Occipital lobe (tissue), 2 donors: ENCODE results near the gene UBE2C. TPM values are rescaled to one million over a fixed set of nuclear protein-coding genes. Genes with fewer than 3 reads are reported as not detected.
A peak's percentile ranks its signal among the peaks of the same experiment; 100 is the strongest.

Experiments used
- DNase-seq: peaks from one replicate; lab custom pipeline; 2025; lab: John Stamatoyannopoulos, UW
- total RNA-seq: library from RNA; depleted of rRNA; stranded (reverse); fragments of >200 nt; gene quantifications from one replicate; pipeline ENCODE4 v1.2.3, GENCODE V29; 2014

Gene UBE2C
- total RNA-seq, 1 donor from 2014 or later: 6.9 TPM

DNA sequence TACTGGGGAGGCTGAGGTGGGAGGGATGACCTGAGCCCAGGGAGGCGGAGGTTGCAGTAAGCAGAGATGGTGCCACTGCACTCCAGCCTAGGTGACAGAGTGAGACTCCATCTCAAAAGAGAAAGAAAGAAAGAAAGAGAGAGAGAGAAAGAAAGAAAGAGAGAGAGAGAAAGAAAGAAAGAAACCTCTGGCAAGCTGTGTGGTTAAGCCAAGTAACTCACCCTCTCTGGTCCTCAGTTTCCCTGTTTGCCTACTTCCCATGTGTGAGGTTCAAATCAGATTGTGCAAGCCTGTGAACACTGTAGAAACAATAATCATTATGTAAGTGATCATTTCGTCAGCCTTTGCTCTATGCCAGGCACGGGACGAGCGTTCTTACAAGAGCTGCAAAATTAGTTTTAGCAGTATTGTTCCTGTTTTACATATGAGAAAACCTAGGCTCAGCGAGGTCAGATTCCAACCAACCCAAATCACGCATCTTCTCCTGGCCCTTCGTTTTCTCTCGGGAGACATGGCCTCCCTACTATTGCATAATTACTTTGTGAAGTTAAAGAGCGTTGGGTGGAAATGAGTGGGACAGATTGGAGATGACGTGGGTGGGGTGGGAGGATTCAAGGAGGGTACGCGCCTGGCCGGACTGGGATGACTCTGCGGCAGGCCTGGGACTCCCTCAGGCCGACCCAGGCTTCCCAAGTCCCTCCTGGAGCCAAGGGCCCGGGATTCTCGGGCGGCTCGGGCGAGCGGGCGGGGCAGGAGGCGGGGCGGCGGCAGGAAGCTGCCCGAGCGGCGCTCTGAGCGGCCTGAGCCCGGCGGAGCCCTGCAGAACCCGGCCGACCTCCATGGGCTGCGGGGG lies 20.8 kb downstream of the UBE2C start, which contains the start of gene SNX21:
Gene SNX21, plus strand, starts transcription at position 770 of the 853 bp plus-strand sequence. CDS start 121 bp downstream, outside the sequence.
- DNase-seq: peak; percentile 40

GRCh38 chr20:45833883-45834796 lies 21.7 kb downstream of the UBE2C start:
- peak; percentile 39 for DNase-seq

DNA sequence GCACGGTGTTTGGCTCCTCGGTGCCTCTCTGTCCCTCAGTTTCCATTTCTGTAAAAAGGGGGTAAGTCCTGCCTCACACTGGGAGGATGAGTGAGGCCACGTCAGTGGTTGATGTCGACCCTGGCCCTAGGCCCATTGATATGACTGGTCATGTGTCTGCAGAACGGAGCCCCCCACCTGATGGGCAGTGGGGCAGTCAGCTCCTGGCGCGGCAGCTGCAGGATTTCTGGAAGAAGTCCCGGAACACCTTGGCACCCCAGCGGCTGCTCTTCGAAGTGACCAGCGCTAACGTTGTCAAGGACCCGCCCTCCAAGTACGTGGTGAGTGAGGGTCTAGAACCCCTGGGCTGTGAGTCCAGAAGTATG lies 22.3 kb downstream of the UBE2C start:
- DNase-seq: no peak

DNA sequence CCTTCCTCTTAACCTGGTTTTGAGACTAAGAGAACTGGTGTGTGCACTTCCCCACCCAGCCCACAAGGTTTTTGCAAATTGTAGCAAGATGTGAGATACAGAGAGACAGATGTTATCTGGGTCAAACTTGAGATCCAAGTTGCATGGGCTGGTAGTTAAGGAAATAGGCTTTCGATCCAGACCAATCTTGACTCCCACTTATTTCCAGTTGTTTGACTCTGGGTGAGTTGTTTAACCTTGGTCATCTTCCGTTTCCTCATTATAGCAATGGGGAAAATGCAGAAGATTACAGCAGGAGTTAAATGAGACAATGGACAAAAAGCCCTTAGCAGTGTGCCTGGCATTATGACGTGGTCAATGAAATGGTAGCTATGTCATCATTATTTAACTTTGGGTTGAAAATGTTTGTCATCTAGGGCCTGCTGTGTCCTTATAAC lies 22.9 kb downstream of the UBE2C start:
- DNase-seq: no peak

- DNase-seq: no peak
Measured at GRCh38 chr20:45835825-45836224, 23.4 kb downstream of the UBE2C start.

GRCh38 chr20:45836841-45837240 lies 24.4 kb downstream of the UBE2C start:
- no peak for DNase-seq

DNA sequence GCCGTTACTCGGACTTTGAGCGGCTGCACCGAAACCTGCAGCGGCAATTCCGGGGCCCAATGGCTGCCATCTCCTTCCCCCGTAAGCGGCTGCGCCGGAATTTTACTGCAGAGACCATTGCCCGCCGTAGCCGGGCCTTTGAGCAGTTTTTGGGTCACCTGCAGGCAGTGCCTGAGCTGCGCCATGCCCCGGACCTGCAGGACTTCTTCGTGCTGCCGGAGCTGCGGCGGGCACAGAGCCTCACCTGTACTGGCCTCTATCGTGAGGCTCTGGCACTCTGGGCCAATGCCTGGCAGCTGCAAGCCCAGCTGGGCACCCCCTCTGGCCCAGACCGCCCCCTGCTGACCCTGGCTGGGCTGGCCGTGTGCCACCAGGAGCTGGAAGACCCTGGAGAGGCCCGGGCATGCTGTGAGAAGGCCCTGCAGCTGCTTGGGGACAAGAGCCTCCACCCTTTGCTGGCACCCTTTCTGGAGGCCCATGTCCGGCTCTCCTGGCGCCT lies 28.3 kb downstream of the UBE2C start:
- DNase-seq: no peak

GRCh38 chr20:45841407-45842129 lies 29.1 kb downstream of the UBE2C start:
- no peak for DNase-seq

- no peak for DNase-seq
Measured at GRCh38 chr20:45842169-45842812, 29.8 kb downstream of the UBE2C start.

DNA sequence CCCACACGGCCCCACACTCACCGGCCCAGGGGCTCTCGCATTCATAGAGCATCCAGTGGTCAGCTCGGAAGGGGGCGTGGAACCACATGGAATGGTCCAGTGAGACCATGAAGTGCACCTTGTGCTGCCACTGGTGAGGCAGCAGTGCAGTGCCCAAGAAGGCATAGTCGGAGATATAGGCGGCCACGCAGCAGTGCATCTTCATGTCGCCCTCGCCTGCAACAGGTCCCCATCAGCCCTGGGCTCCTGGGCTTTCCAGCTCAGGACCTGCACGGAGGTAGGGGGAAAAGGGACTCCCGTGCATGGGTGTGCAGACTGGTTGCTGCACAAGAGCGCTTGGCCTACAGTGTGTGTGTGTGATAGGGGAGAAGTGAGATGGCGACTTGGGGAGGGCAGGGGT lies 31.1 kb downstream of the UBE2C start:
- DNase-seq: no peak

DNA sequence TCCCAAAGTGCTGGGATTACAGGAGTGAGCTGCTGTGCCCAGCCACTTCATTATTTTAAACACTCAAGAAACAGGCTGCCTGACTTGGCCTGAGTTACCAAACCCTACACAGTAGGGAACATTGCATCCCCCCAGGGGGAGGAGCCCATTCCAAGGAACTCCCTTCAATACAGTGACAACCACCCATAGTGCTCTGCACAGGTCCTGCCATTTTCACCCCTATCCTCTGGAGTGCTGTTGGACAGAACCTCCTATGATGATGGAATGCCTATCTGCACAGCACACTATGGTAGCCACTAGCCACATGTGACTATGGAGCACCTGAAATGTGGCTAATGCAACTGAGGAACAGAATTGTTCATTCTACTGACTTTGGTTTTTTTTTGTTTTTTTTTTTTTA lies 33.0 kb downstream of the UBE2C start:
- no peak for DNase-seq

DNA sequence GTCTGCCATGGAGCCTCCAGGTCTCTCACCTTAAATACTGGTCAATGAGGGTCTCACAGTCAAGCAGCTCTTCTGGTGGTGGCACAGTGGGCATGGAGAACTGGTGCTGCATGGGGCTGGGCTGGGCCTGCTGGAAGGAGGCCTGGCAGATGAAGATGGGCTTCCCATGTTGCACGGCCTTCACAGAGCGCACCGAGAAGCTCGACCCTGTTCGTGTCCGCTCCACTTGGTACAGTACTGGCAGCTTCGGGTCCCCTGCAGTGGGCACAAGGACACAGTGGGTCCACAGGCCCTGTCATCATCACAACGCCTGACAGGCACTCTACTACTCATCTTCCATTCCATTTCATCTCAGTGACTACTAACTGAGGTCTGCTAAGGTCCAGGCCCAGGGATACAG lies 36.0 kb downstream of the UBE2C start:
- no peak for DNase-seq

DNA sequence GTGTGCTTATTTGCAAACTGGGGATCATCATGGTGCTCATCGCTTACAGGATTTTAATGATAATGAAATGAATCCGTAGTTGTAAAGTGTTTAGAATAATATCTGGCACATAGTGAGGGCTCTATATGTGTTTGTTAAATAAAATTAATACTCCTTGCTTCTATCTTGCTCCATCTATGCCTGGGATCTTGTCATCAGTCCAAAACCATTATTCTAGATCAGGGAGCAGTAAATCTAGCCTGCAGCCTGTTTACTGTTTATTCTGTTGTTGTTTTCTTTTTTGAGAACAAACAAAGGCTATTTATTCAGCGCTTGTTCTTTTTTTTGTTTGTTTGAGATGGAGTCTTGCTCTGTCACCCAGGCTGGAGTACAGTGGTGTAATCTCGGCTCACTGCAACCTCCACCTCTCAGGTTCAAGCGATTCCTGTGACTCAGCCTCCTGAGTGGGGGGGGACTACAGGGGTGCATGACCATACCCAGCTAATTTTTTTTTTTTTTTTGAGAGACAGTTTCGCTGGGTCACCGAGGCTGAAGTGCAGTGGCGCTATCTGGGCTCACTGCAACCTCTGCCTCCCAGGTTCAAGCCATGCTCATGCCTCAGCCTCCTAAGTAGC lies 36.6 kb downstream of the UBE2C start:
- DNase-seq: no peak

GRCh38 chr20:45850238-45850637 lies 37.8 kb downstream of the UBE2C start:
- no peak for DNase-seq

- DNase-seq: no peak
Measured at GRCh38 chr20:45850926-45851325, 38.5 kb downstream of the UBE2C start.

DNA sequence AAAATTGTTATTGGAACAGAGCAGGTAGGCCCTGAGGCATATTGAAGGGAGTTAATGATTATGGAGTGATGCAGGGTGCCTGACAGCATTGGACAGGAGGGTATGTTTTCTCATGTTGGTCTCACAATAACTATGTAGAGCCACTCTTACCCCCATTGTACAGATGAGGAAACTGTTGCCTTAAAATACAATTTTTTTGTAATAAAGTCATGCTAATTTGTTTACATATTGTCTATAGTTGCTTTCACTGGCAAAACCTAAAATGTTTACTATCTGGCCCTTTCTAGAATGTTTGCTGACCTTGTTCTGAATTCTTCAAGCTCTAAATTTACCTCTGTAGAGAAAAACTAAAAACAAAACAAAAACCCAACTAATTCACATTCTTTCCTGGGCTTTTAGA lies 39.1 kb downstream of the UBE2C start:
- no peak for DNase-seq

DNA sequence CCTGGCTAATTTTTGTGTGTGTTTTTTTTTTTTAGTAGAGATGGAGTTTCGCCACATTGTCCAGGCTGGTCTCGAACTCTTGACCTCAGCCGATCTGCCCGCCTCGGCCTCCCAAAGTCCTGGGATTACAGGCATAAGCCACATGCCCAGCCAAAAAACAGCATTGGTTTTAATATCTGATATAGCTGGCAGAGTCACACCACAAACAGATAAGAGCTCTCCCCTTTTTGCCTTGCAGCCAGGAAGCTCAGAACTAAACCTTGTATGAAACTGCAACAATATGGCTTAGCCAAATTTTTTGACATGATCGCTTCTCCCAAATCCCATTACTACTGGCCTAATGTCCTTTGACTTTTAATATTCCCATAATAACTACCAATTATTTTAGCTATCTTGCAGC lies 39.9 kb downstream of the UBE2C start:
- DNase-seq: no peak

GRCh38 chr20:45853484-45853883 lies 41.0 kb downstream of the UBE2C start:
- DNase-seq: no peak

DNA sequence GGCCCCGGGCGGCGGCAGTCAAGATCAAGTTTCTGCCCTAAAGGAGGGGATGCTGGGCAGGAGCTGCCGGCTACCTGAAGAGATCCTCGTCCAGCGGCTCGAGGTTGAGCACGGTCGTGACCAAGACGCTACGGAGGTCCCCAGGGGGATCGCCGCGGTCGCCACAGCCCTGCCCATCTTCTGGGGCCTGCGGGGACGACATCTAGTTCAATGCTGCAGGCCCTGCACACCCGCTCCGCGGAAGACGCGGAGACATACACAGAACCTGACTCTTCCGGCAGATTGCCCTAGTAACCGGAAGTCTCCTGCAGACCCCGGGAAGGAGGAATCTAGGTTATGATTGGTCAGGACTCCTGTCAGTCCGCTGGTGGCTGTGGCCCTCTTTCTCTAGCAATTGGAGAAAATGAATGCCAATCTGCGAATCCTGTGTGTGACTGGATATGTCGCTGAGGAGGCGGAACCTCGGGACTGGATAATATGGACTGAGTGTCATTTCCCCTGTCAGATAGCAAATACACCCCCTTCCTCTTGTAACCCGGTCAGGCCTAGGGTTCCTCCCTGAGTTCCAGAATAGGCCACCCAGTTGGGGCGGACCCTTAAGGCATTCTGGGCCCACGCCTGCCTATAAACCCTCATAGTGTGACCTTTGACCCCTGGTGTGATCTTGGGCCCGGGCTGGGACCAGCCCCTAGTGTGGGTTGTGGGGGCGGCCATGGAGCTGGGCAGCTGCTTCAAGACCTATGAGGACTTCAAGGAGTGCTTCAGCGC lies 44.9 kb downstream of the UBE2C start, which contains the start of the genes ACOT8 and ZSWIM3:
Gene ACOT8, minus strand, starts transcription at position 279 of the 768 bp plus-strand sequence. Its CDS starts 77 bp downstream, at position 202.
Gene ZSWIM3, plus strand, starts transcription at position 501 of the 768 bp plus-strand sequence. Its CDS starts 212 bp downstream, at position 713.
- DNase-seq: peak; percentile 96

DNA sequence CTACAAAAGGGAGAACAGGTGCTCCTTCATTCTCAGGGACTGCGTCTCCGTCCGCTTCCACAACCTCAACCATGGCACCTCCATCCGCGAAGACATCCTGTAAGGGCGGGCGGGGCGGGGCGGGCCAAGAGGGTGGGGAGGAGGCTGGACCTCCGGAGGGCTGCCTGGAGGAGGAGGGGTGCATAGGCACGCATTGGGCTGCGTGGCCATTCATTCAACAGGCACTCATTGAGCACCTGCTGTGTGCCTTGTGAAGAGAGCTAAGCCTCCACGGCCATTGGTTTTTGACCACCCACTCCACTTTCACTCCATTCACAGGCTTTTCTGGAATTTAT lies 45.4 kb downstream of the UBE2C start:
- DNase-seq: no peak
